ENCODE results near the gene RPS6KA4. TPM values are rescaled to one million over a fixed set of nuclear protein-coding genes. Genes with fewer than 3 reads are reported as not detected.
A peak's percentile ranks its signal among the peaks of the same experiment; 100 is the strongest.
"Not testable (repeated sequence)": the region's sequence is repeated elsewhere in the genome, so short reads cannot be mapped to it uniquely, and the experiment has no call there.

Gene RPS6KA4
- total RNA-seq, 1 donor from 2014 or later: 37.5 TPM

DNA sequence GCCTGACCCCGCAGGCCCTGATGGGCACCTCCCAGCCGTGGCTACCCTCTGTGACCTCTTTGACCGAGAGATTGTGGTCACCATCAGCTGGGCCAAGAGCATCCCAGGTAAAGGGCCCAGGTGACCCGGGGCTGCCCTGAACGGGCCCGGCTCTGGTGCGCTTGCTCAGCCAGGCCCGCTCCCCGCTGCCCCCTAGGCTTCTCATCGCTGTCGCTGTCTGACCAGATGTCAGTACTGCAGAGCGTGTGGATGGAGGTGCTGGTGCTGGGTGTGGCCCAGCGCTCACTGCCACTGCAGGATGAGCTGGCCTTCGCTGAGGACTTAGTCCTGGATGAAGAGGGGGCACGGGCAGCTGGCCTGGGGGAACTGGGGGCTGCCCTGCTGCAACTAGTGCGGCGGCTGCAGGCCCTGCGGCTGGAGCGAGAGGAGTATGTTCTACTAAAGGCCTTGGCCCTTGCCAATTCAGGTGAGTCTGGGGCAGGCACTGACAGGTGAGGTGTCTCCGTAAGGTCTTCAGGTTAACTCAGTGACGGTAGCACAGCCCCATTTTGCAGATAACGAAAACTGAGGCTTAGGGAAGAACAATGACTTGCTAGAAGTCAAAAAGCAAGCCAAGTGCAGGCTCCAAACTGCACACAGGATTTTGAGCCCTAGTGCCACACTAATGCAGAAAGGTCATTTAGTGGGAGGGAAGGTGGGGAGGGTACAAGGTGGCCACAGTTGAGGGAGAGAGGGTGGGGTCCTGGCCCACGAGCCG is 44.0 kb upstream of the RPS6KA4 start:
- DNase-seq (ENCODE audit: low spot score): no peak
- Mint-ChIP-seq H3K9me3 (ENCODE audit: unreplicated experiment) (no peaks in the 10 kb centered on the region), H3K27ac (ENCODE audit: unreplicated experiment) (no peak overlapping the region), H3K36me3 (ENCODE audit: low read depth, unreplicated experiment) (peaks cover 18% of the 10 kb centered on the region), H3K4me1 (ENCODE audit: unreplicated experiment) (peaks cover 21% of the 10 kb centered on the region), H3K4me3 (ENCODE audit: unreplicated experiment) (peak overlapping the region; percentile 47), H3K27me3 (ENCODE audit: unreplicated experiment) (peaks cover 19% of the 10 kb centered on the region)
- TF ChIP-seq, protein P1, sequence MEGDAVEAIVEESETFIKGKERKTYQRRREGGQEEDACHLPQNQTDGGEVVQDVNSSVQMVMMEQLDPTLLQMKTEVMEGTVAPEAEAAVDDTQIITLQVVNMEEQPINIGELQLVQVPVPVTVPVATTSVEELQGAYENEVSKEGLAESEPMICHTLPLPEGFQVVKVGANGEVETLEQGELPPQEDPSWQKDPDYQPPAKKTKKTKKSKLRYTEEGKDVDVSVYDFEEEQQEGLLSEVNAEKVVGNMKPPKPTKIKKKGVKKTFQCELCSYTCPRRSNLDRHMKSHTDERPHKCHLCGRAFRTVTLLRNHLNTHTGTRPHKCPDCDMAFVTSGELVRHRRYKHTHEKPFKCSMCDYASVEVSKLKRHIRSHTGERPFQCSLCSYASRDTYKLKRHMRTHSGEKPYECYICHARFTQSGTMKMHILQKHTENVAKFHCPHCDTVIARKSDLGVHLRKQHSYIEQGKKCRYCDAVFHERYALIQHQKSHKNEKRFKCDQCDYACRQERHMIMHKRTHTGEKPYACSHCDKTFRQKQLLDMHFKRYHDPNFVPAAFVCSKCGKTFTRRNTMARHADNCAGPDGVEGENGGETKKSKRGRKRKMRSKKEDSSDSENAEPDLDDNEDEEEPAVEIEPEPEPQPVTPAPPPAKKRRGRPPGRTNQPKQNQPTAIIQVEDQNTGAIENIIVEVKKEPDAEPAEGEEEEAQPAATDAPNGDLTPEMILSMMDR (IDR thresholded peaks at IDR 0.05; ENCODE audit: unreplicated experiment): no peak

DNA sequence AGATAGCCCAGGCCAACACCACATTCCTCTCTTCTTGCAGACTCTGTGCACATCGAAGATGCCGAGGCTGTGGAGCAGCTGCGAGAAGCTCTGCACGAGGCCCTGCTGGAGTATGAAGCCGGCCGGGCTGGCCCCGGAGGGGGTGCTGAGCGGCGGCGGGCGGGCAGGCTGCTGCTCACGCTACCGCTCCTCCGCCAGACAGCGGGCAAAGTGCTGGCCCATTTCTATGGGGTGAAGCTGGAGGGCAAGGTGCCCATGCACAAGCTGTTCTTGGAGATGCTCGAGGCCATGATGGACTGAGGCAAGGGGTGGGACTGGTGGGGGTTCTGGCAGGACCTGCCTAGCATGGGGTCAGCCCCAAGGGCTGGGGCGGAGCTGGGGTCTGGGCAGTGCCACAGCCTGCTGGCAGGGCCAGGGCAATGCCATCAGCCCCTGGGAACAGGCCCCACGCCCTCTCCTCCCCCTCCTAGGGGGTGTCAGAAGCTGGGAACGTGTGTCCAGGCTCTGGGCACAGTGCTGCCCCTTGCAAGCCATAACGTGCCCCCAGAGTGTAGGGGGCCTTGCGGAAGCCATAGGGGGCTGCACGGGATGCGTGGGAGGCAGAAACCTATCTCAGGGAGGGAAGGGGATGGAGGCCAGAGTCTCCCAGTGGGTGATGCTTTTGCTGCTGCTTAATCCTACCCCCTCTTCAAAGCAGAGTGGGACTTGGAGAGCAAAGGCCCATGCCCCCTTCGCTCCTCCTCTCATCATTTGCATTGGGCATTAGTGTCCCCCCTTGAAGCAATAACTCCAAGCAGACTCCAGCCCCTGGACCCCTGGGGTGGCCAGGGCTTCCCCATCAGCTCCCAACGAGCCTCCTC is 43.1 kb upstream of the RPS6KA4 start:
- H3K27me3 Mint-ChIP-seq (ENCODE audit: unreplicated experiment): peaks cover 23% of the 10 kb centered on the region
- H3K27ac Mint-ChIP-seq (ENCODE audit: unreplicated experiment); DNase-seq (ENCODE audit: low spot score); H3K9me3 Mint-ChIP-seq (ENCODE audit: unreplicated experiment): not testable (repeated sequence)
- peaks cover 26% of the 10 kb centered on the region for H3K36me3 Mint-ChIP-seq (ENCODE audit: low read depth, unreplicated experiment)
- H3K4me1 Mint-ChIP-seq (ENCODE audit: unreplicated experiment): peaks cover 21% of the 10 kb centered on the region
- H3K4me3 Mint-ChIP-seq (ENCODE audit: unreplicated experiment): peak overlapping the region; percentile 94

DNA sequence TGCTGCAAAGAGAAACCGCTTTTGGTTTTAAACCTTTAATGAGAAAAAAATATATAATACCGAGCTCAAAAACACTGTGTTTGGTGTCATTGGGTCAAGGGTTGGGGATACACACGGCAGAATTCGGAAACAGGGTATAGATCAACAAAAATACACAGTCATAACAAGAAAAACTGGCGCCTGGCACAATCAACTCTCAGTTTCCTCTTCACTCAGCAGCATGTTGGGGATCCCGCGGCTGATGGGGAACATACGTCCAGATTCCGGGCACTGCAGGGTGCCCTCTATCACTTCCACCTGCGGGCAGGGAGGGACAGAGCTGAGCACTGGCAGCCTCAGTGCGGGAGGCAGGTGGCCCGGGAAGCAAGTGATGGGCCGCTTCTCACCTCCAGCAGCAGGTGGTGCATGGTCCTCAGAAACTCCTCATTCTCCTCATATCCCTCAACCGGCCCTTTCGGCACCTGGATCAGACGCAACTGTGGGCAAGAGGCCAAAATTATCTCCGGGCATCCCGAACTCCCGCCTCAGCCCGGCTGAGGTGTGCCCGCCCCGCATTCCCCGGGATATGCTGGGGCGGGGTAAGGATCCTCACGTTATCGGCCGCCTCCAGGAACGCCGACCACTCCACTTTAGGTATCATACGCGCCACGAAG is 42.2 kb upstream of the RPS6KA4 start:
- peaks cover 33% of the 10 kb centered on the region for H3K36me3 Mint-ChIP-seq (ENCODE audit: low read depth, unreplicated experiment)
- H3K4me1 Mint-ChIP-seq (ENCODE audit: unreplicated experiment): peaks cover 22% of the 10 kb centered on the region
- TF ChIP-seq, protein P1 (IDR thresholded peaks at IDR 0.05; ENCODE audit: unreplicated experiment): no peak
- H3K27ac Mint-ChIP-seq (ENCODE audit: unreplicated experiment): peak overlapping the region; percentile 92
- peaks cover 23% of the 10 kb centered on the region for H3K27me3 Mint-ChIP-seq (ENCODE audit: unreplicated experiment)
- H3K4me3 Mint-ChIP-seq (ENCODE audit: unreplicated experiment): peak overlapping the region; percentile 94
- H3K9me3 Mint-ChIP-seq (ENCODE audit: unreplicated experiment): no peaks in the 10 kb centered on the region
- no peak for DNase-seq (ENCODE audit: low spot score)

DNA sequence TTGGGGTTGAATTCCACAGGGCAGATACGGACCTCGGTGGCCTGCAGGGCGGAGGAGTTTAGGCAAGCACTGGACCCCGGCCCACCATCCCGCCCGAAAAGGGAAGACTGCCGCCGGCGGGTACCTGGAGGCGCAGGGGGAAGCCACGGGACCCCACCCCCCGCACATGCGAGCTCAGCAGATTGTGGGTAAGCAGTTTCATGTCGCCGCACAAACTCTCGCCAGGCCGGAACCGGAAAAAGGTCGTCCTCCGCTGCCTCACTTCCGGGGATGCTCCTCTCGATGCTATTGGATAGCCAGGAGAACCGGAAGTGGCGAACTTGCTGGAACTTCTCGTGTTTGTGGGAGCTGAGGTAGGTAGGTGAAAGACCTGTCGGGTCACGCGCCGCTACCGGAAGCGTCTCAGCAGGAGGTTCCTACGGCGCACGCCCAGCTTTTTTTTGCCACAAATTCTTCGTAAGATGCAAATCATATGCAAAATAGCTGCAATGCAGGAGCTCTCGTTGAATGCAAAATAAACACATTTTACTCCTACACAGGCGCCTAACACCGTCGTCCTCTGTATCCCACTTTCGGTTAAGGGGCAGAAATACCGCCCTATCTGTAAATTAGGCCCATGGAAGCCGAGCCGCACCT is 41.5 kb upstream of the RPS6KA4 start, which contains the start of gene TRMT112:
Gene TRMT112, minus strand, starts transcription at position 235 of the 636 bp plus-strand sequence. Its CDS starts 33 bp downstream, at position 202.
- Mint-ChIP-seq H3K36me3 (ENCODE audit: low read depth, unreplicated experiment) (peaks cover 34% of the 10 kb centered on the region), H3K9me3 (ENCODE audit: unreplicated experiment) (no peaks in the 10 kb centered on the region)
- TF ChIP-seq, protein P1 (IDR thresholded peaks at IDR 0.05; ENCODE audit: unreplicated experiment): no peak

More for the DNA sequence above, 41.5 kb upstream of the RPS6KA4 start, which contains the start of gene TRMT112:
- Mint-ChIP-seq H3K4me1 (ENCODE audit: unreplicated experiment) (peaks cover 22% of the 10 kb centered on the region), H3K27ac (ENCODE audit: unreplicated experiment) (peak within 1 kb of the TSS; percentile 92), H3K4me3 (ENCODE audit: unreplicated experiment) (peak within 1 kb of the TSS; percentile 94), H3K27me3 (ENCODE audit: unreplicated experiment) (peaks cover 22% of the 10 kb centered on the region)
- peak; percentile 79 for DNase-seq (ENCODE audit: low spot score)

All from endothelial cell (in vitro differentiated cells).